NCI-H526 (cell line): ENCODE measurements around the gene CELF1.
A peak's percentile ranks its signal among the peaks of the same experiment; 100 is the strongest.
"Not testable (repeated sequence)": the region's sequence is repeated elsewhere in the genome, so short reads cannot be mapped to it uniquely, and the experiment has no call there.

Experiments
- DNase-seq, 2 experiments: peaks; one replicate each; lab custom pipeline; 2025; lab: John Stamatoyannopoulos, UW

Gene CELF1

DNA sequence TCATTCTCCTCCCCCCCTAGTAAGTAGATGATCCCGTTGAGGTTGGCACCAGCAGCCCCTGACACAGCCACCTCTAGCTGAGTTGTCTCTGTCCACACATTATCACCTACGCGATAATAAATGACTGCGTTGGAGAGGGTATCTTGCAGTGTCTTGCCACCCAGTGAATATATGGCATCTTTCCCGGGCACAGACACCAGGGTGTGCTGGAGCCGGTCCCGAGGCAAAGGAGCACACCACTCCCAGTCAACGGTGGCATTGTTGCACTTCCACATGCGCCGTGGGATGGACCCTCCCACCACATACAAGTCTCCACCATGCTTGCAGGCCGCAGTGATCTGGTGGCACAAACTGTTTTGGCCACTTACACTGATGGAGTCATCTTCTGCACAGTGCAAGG, 20.4 kb upstream of the CELF1 start:
- DNase-seq = no peak

- DNase-seq = no peak
Observed at GRCh38 chr11:47572715-47573255, 19.9 kb upstream of the CELF1 start.

DNA sequence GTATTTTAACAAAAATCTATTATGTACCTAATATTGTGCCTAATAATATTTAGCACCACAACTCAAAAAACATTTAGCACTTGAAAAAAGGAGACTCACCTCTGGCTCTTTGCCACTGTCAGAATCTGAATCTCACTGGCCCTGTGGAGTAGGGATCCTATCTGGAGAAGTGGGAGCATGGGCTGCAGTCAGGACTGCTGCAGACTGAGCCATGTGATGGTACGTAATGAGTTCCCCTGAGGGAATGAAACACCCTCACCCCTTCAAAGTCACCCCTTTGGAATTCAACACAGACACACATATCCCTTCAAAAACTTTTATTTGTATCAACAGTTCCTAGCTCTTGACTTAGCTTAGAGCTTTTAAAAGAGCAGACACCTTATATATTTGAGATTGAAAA, 19.0 kb upstream of the CELF1 start:
- DNase-seq = no peak

DNA sequence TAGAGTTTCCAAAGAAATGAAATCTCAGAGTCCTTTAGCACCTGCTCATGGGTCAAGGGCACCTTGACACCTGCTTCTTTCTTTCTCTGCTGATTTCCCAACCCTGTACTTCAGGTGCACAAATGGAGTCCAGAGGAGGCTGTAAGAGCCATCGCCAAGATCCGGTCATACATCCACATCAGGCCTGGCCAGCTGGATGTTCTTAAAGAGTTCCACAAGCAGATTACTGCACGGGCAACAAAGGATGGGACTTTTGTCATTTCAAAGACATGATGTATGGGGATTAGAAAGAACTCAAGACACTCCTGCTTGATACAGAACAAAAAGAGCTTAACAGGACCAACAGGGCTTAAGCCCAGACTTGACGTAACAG, 18.4 kb upstream of the CELF1 start:
- no peak for DNase-seq

GRCh38 chr11:47570651-47571356, 17.9 kb upstream of the CELF1 start:
- DNase-seq = no peak

DNA sequence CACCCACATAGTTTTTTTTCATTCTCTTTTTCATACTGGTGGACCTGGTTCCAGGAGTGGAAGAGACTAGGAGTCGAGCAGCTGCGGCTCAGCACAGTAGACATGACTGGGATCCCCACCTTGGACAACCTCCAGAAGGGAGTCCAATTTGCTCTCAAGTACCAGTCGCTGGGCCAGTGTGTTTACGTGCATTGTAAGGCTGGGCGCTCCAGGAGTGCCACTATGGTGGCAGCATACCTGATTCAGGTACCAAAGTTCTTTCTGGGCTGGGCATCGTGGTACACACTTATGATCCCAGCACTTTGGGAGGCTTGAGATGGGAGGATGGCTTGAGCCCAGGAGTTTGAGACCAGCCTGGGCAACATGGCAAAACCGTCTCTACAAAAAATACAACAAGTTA, 16.7 kb upstream of the CELF1 start:
- no peak for DNase-seq

GRCh38 chr11:47566149-47566698, 13.3 kb upstream of the CELF1 start:
- DNase-seq = no peak

GRCh38 chr11:47565340-47566148, 12.6 kb upstream of the CELF1 start, which contains the start of gene PTPMT1:
PTPMT1 (plus strand) TSS chr11:47565599; CDS start chr11:47565623, 24 bp downstream.
- peak; percentile 30 to 89 for DNase-seq

DNA sequence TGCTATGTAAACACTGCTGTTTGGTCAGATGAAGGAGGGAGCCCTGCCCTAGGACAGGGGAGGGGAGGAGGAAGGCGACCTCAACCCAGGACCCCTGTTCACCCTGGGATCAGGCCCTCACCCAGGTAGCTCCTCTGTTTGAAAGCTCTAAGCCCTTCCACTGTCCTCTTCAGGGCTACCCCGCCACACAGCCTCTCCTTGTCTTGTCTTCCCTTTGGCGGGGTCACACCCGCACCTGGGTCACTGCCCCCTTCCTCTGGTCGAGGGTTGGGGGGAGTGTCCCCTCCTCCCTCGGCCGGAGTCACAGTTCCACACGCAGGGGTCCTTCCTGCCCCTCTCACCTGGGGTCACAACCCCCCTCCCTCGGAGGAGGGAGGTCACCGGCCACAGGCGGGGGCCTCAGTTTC, 12.0 kb upstream of the CELF1 start:
- no peak for DNase-seq

- not testable (repeated sequence) for DNase-seq
Observed at GRCh38 chr11:47564366-47564765, 11.4 kb upstream of the CELF1 start.

DNA sequence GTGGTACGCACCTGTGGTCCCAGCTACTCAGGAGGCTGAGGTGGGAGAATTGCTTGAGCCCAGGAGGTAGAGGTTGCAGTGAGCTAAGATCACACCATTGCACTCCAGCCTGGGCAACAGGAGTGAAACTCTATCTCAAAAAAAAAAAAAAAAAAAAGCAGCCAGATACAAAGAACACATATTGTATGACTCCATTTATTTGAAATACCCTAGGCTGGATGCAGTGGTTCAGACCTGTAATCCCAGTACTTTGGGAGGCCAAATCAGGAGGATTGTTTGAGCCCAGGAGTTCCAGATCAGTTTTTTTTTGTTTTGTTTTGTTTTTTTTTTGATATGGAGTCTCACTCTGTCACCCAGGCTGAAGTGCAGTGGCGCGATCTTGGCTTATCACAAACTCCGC, 9.5 kb upstream of the CELF1 start:
- DNase-seq = not testable (repeated sequence)

DNA sequence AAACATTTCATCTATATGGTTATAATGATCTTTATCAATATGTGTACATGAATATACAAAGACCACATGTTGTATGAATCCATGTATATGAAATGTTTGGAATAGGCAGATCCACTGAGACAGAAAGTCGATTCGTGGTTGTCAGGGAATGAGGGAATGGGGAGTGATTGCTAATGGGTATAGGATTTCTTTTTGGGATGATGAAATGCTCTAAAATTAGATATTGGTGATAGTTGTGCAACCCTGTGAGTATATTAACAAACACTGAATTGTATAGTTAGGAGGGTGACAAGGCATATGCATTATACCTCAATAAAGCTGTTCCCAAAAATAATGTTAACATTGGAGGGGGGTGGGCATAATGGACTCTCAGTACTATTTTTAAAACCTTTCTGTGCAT, 7.5 kb upstream of the CELF1 start:
- no peak for DNase-seq

DNA sequence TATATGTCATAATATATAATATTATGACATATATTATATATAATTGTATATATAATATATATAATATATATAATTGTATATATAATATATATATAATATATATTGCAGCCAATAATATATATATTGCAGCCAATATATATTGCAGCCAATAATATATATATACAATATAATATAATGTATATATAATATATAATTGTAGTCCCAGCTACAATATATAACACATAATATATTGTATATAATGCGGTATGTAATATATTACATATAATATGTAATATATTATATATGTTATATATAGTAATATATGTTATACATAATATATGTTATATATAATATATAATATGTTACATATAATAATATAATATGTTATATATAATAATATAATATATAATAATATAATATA, 5.8 kb upstream of the CELF1 start:
- DNase-seq = no peak

DNA sequence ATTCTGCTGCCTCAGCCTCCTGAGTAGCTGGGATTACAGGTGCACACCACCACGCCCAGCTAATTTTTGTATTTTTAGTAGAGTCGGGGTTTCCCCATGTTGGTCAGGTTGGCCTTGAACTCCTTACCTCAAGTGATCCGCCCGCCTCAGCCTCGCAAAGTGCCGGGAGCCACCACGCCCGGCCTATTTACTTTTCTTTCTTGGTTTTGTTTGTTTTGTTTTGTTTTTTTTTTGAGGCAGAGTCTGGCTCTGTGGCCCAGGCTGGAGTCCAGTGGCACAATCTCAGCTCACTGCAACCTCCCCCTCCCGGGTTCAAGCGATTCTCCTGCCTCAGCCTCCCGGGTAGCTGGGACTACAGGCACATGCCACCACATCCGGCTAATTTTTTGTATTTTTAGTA, 4.1 kb upstream of the CELF1 start:
- not testable (repeated sequence) for DNase-seq

- DNase-seq = peak; percentile 85 to 94
Observed at GRCh38 chr11:47553406-47553743, 443 bp upstream of the CELF1 start.

GRCh38 chr11:47552056-47552565, 821 bp downstream of the CELF1 start:
- peak; percentile 27 to 68 for DNase-seq

- peak in 1 of 2 experiments; percentile 40 for DNase-seq
Observed at GRCh38 chr11:47551086-47551485, 1.8 kb downstream of the CELF1 start.

DNA sequence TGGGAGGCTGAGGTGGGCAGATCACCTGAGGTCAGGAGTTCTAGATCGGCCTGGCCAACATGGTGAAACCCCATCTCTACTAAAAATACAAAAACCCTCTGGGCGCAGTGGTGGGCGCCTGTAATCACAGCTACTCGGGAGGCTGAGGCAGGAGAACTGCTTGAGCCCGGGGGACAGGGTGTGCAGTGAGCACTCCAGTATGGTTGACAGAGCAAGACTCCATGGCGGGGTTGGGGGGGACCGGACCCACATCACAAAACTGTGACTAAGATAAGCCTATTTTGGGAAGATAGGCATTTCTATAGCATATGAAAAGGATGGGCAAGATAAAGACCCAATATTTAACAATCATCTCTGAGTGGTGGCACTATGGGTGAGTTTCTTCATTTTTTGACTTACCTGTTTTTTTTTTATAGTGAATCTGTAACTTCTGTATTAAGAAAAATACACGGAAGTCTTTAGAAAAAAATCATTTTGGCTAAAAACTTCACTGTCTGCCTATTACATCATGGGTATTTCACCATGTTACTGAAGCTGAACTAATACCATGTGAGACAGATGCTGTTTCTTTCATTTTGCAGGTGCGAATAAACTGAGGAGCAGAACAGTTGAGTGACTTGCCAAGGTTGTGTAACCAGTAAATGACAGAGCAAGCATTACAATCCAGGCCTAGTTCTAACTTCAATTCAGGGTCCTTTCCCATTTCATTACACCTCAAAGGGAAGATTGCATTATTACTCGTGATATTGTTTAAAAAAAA, 2.5 kb downstream of the CELF1 start:
- no peak for DNase-seq

GRCh38 chr11:47546274-47546673, 6.7 kb downstream of the CELF1 start:
- not testable (repeated sequence) for DNase-seq

- DNase-seq = no peak
Observed at GRCh38 chr11:47545298-47545697, 7.6 kb downstream of the CELF1 start.

GRCh38 chr11:47541070-47541469, 11.9 kb downstream of the CELF1 start:
- no peak for DNase-seq

- DNase-seq = no peak
Observed at GRCh38 chr11:47539681-47540039, 13.3 kb downstream of the CELF1 start.
